T-helper 9 cell (primary cell): ENCODE measurements around the gene FLNC.

Experiments used
- DNase-seq: peaks from one replicate; pipeline ENCODE4 v3.0.0-alpha.2; 2020

Gene FLNC

GRCh38 chr7:128801667-128802418 lies 28.4 kb upstream of the FLNC start:
- no peak for DNase-seq

DNA sequence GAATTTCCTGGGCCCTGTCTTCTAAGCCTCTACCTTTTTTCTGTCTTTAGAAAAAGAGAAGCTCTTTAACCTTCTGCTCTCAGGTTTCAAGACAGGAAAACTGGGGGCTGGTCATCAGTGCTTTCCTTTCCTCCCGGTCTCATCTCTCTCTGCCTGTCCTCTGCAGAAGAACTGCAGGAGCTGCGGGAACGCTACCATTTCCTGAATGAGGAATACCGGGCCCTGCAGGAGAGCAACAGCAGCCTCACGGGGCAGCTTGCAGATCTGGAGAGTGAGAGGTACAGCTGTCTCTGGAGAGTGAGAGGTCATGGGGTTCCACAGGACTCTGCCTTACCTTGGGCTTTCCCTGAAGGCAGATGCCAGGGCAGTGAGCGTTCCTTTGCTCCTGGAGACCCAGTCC lies 25.7 kb upstream of the FLNC start:
- DNase-seq, result no peak

DNA sequence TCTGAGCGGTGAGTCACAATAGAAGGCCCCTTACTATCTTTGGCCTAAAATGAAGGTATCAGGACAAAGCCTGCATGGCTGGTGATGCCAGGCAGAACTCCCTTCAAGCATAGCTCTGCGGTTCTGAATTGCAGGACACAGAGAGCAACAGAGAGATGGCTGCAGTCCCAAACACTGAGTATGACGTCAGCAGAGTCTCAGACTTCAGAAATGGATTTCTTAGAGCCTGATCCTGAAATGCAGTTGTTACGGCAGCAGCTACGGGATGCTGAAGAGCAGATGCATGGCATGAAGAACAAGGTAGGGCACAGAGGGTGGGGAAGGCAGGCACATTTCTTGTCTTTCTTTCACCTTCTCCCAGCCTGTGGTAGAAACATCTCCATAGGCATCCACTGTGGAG lies 25.0 kb upstream of the FLNC start:
- no peak for DNase-seq

GRCh38 chr7:128807191-128807590 lies 23.0 kb upstream of the FLNC start:
- no peak for DNase-seq

- DNase-seq, result no peak
These were observed 20.8 kb upstream of the FLNC start for GRCh38 chr7:128809363-128809762.

DNA sequence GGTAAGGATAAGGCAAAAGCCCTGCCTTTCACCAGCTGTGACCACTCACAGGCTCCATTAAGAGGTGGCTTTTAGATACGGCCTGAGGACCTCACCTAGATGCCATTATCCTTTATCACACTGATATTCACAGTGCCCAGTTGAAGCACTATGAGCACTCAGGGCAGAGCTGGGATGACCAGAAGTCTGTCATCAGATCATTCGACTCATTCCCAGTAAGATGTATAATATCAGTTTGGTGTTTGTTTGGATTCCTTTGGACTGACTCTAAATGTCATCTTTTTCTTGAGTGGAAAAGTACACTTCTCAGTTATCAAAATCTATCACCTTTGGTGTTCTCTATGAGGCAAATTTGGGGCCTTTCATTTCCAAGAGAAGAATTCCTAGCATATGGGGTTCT lies 19.7 kb upstream of the FLNC start:
- no peak for DNase-seq

DNA sequence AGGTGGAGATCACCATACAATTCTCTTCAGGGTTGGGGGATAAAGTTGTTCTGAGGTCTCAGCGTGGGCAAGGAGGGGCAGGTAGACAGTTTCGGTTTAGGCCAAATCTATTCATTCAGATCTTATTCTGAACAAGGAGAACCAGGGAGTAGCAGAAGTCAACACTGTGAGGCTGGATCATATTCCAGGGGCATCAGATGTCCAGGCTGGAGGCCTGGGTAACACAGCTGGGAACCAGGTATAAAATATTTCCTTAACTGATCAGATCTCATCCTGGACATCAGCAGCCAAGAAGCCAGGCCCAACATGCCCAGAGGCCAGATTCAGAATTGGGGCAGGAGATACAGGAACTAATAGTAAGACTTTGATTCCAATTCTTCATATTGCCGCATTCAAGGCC lies 19.2 kb upstream of the FLNC start:
- DNase-seq, result no peak

- no peak for DNase-seq
These were observed 18.4 kb upstream of the FLNC start for GRCh38 chr7:128811631-128812430.

DNA sequence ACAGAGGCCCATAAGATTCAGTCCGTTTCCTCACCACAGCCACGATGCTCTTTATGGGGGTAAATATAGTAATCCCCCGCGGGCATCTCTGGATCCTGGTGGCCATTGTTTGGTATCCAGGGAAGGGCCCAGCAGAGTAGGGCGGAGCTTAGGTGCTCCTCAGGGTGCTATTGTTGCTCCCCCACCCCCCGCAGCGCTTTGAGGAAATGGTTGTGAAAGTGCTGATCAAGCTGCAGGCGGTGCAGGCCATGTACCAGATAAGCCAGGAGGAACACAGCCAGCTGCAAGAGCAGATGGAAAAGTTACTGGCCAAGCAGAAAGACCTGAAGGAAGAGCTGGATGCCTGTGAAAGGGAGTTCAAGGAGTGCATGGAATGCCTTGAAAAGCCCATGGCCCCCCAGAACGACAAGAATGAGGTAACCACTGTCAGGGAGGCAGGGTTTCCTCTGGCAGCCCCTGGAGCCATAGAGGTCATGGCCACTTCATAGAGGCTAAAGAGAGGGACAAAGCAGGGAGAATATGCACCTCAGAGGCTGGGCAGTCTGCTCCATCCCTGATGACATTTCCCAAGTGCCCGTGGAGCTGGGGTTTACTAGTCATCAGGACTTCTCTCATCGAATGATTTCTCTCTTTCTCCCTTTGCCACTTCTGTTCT lies 17.6 kb upstream of the FLNC start:
- DNase-seq, result no peak

DNA sequence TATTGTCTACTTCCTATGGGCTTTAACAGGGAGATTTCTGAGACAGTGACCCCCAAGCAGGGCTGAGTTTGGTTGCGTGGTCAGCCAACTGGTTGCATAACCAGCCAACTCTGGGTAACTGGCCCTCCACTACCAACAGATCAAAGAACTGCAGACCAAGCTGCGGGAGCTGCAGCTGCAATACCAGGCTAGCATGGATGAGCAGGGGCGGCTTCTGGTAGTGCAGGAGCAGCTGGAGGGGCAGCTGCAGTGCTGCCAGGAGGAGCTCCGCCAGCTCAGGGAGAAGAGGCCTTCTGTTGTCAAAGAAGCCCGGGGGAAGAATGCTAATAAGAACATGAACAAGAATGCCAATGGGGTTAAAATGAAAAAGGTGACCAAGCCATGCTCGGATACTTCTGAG lies 15.7 kb upstream of the FLNC start:
- DNase-seq, result no peak

DNA sequence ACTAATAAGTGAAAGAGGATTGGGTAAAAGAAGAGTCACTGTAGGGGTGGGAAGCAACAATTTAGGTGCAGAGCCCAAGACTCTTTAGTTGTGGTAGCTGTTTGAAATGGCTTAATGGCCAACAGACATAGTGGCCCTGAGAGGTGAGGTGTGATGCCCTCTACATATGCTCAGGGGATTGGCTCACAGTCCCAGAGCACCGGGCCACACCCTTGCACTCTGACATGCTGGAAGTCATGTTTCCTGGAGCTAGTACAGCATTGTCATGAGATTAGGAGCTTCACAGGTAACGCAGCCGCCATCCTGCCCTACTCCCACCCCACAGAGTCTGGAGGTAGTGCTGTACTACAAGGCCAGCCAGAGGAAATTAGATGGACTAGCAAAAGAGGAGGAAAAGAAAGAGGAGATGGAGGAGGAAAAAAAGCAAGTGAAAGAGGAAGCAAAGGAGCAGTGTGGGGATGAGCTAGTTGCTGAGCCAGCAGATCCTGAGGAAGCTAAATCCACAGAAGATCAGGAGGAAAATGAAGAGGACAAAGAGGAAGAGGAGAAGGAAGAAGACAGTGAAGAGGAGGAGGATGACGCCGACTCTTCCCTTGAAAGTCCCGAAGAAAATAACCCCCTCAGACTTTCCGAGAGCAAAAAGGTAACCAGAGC lies 14.8 kb upstream of the FLNC start:
- DNase-seq, result no peak

GRCh38 chr7:128818694-128819093 lies 11.5 kb upstream of the FLNC start:
- DNase-seq, result no peak

GRCh38 chr7:128821724-128822123 lies 8.5 kb upstream of the FLNC start:
- DNase-seq, result no peak

DNA sequence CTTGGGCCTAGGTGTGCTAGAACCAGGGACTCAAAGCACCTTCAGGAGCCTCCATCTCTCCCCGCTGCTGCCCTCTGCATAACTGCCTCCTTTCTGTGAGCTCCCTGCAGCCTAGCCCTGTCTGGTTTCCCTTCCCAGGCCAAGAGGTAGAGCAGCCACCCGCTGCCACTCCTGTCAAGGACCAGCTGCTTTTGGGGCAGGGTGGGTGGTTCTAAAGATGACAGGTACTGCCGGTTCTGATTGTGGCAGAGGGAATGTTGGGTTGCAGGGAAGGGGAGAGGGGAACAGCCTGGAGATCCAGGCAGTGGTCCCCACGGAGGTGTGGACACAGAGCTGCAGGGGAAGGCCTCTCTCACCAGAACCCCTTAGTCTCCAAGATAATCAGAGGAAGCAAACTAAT lies 3.7 kb upstream of the FLNC start:
- DNase-seq, result no peak

DNA sequence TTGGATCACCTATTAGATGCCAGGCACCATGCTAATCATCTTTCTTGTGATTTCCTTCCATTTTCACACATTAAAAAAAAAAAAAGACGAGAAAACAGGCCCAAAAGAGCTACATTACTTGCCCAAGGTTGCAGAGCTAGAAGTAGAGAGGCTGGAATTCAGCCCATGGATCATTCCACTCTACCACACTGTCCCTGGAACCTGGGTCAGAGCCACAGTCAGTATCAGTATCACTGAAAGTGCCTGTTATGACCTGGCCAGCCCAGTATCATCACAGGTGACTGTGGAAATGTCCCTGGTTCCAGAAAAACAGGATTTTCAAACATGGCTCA lies 3.3 kb upstream of the FLNC start:
- DNase-seq, result no peak

DNA sequence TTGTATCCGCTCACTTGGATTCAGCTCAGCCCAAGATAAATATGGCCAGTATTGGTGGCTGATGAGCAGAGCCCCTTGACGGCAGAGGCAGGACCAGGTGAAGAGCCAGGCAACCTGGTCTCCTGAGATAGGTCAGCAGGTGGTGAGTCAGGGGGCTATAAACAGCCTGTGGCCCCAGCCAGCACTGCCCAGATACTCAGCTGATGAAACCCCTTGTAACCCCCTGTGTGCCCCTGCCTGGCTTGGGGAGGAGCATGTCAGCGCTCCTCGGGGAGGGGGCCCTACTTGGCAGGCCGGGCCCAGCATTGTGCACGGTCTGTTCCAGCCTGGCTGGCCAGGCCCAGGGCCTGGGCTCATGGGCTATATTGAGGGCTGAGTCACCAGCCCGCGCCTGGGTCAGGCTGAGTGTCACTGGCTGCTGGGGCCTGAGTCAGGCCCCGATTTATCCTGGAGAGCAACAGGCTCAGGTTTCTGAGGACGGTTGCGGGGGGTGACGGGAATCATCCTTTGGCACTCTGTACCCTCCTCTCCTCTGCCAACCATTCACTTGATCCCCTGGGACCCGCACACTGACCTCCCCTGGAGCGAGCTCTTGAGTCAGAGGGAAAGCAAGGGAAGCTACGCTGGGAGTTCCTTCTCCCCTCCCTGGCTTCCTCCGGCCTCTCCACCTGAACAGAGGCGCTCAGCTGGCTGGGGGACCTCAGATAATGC lies 2.8 kb upstream of the FLNC start:
- DNase-seq, result no peak

DNA sequence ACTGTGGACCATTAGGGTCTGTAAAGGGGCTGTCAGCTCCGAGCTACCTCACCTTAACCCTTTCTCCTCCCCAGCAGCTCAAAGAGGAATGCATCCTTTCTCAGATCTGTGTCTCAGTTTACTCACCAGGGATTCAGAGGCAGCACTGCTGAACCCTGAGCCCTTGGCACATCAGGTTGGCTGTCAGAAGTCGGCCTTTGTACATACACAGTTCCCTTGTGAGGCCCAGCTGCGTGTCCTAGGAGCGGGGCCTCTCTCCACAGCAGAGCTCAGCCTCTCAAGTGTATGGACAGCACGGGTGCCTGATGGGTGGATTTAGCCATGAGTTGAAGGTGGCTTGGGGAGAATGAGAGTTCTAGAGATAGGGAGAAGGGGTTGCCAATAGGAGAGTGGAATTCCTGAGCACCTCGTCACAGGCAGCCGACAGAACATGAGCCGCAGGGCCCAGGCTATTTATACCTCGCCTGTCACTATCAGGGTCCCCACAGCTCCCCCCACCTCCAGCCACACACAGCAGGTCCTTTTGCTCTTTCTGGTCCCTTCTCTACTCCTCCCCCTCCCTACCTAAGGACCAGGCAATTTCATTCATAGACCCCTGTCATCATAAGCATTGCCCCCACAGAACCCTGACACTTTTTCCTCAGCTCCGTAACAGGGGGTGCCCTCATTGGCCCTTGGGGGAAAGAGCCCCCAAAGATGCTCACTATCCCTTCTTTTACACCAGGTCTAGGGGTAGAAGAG lies 2.1 kb upstream of the FLNC start:
- DNase-seq, result no peak

- no peak for DNase-seq
These were observed 627 bp upstream of the FLNC start for GRCh38 chr7:128829391-128830166.

GRCh38 chr7:128831178-128831993 lies 1.2 kb downstream of the FLNC start:
- no peak for DNase-seq
